ENCODE data around the gene SLC25A21. TPM values are rescaled to one million over a fixed set of nuclear protein-coding genes. Genes with fewer than 3 reads are reported as not detected.
"Not testable (repeated sequence)": the region's sequence is repeated elsewhere in the genome, so short reads cannot be mapped to it uniquely, and the experiment has no call there.

SLC25A21 gene
- total RNA-seq, 1 experiment from 2014 or later, result 2.1 TPM

DNA sequence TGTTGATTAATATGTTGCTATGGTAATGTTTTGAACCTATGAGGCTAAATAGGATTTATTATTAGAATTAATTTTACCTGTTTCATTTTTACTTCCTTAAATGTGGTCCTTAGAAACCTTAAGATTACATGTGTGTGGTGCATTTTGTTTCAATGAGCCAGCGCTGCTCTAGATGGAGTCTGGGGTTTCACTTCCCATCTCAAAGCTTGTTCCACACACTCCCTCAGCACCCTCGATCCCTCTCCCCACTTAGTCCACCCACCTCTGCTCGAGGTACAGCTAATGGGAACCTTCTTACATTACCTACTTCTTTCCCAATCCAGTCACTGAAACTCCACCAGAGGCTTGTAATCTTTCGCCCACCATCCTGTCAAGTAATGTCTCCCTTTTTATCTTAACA, 305.5 kb downstream of the SLC25A21 start:
- ATAC-seq, result no peak
- no peaks in the 10 kb centered on the region for H3K27me3 ChIP-seq (ENCODE audit: control insufficient read depth, insufficient read depth, low read length)

DNA sequence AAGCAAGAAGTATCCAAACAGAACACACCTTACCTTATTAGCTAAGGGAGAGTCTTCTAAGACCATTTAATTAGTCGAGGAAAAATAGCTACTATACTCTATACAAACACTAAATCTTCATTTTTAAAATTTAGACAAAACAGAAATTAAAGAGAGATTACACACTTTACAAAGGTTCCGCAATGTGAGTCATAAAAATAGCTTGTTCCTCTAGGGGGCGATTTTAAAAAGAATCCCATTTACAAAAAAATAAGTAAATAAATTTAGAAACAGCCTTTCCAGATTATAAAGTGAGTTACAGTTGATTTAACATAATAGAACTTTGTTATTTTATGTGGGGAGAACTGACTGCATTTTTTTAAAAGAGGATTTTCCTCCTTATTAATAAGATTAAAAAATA, 309.1 kb downstream of the SLC25A21 start:
- TF ChIP-seq, protein P1, sequence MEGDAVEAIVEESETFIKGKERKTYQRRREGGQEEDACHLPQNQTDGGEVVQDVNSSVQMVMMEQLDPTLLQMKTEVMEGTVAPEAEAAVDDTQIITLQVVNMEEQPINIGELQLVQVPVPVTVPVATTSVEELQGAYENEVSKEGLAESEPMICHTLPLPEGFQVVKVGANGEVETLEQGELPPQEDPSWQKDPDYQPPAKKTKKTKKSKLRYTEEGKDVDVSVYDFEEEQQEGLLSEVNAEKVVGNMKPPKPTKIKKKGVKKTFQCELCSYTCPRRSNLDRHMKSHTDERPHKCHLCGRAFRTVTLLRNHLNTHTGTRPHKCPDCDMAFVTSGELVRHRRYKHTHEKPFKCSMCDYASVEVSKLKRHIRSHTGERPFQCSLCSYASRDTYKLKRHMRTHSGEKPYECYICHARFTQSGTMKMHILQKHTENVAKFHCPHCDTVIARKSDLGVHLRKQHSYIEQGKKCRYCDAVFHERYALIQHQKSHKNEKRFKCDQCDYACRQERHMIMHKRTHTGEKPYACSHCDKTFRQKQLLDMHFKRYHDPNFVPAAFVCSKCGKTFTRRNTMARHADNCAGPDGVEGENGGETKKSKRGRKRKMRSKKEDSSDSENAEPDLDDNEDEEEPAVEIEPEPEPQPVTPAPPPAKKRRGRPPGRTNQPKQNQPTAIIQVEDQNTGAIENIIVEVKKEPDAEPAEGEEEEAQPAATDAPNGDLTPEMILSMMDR (IDR thresholded peaks at IDR 0.05), result 0 out of 2 replicates have a peak, but pooled peaks have one; percentile 7
- TF ChIP-seq SIN3A (IDR thresholded peaks at IDR 0.05; ENCODE audit: borderline replicate concordance, insufficient read depth, low read depth, low read length) (no peak), TCF7L2 (IDR thresholded peaks at IDR 0.05; ENCODE audit: low read depth, low read length) (no peak)
- ChIA-PET POLR2A (no interaction called here), CTCF (no interaction called here)
- no peak overlapping the region for H3K27ac ChIP-seq (ENCODE audit: low read length)
- no peaks in the 10 kb centered on the region for H3K4me1 ChIP-seq (ENCODE audit: control insufficient read depth, insufficient read depth, low read length)
- BruUV-seq (replicated peaks), result no TSS peak
- ATAC-seq (no peak), DNase-seq (ENCODE audit: low read depth, low spot score) (no peak)
- H3K4me3 ChIP-seq (ENCODE audit: low read depth in 2 of 2, low read length in 2 of 2), result no peak overlapping the region
- no peaks in the 10 kb centered on the region for H3K9me3 ChIP-seq (ENCODE audit: control insufficient read depth, insufficient read depth, low read depth, low read length)
- no peaks in the 10 kb centered on the region for H3K36me3 ChIP-seq (ENCODE audit: control insufficient read depth, insufficient read depth, low read length)
- no peaks in the 10 kb centered on the region for H3K27me3 ChIP-seq (ENCODE audit: control insufficient read depth, insufficient read depth, low read length)
- intact Hi-C loops (cut with micrococcal nuclease; ENCODE audit: unreplicated experiment) (no loop called here), in situ Hi-C loops (cut with HindIII; ENCODE audit: low pct_unique_long_range_greater_than_20kb, low sequenced_read_pairs) (no loop called here)

More for the DNA sequence above, 305.5 kb downstream of the SLC25A21 start:
- no TSS peak for BruUV-seq (replicated peaks)
- Histone ChIP-seq H3K9me3 (ENCODE audit: control insufficient read depth, insufficient read depth, low read depth, low read length) (no peaks in the 10 kb centered on the region), H3K4me3 (ENCODE audit: low read depth in 2 of 2, low read length in 2 of 2) (no peak overlapping the region), H3K27ac (ENCODE audit: low read length) (no peak overlapping the region), H3K36me3 (ENCODE audit: control insufficient read depth, insufficient read depth, low read length) (no peaks in the 10 kb centered on the region), H3K4me1 (ENCODE audit: control insufficient read depth, insufficient read depth, low read length) (no peaks in the 10 kb centered on the region)
- CTCF ChIA-PET, result no interaction called here
- no peak for DNase-seq (ENCODE audit: low read depth, low spot score)
- intact Hi-C loops (cut with micrococcal nuclease; ENCODE audit: unreplicated experiment) (no loop called here), in situ Hi-C loops (cut with HindIII; ENCODE audit: low pct_unique_long_range_greater_than_20kb, low sequenced_read_pairs) (no loop called here)
- TF ChIP-seq, protein P1 (IDR thresholded peaks at IDR 0.05), result no peak
- TF ChIP-seq TCF7L2 (IDR thresholded peaks at IDR 0.05; ENCODE audit: low read depth, low read length) (no peak), POLR2AphosphoS5 (IDR thresholded peaks at IDR 0.05; ENCODE audit: low read depth, low read length) (no peak), SIN3A (IDR thresholded peaks at IDR 0.05; ENCODE audit: borderline replicate concordance, insufficient read depth, low read depth, low read length) (no peak)
- TF ChIP-seq, protein P2, sequence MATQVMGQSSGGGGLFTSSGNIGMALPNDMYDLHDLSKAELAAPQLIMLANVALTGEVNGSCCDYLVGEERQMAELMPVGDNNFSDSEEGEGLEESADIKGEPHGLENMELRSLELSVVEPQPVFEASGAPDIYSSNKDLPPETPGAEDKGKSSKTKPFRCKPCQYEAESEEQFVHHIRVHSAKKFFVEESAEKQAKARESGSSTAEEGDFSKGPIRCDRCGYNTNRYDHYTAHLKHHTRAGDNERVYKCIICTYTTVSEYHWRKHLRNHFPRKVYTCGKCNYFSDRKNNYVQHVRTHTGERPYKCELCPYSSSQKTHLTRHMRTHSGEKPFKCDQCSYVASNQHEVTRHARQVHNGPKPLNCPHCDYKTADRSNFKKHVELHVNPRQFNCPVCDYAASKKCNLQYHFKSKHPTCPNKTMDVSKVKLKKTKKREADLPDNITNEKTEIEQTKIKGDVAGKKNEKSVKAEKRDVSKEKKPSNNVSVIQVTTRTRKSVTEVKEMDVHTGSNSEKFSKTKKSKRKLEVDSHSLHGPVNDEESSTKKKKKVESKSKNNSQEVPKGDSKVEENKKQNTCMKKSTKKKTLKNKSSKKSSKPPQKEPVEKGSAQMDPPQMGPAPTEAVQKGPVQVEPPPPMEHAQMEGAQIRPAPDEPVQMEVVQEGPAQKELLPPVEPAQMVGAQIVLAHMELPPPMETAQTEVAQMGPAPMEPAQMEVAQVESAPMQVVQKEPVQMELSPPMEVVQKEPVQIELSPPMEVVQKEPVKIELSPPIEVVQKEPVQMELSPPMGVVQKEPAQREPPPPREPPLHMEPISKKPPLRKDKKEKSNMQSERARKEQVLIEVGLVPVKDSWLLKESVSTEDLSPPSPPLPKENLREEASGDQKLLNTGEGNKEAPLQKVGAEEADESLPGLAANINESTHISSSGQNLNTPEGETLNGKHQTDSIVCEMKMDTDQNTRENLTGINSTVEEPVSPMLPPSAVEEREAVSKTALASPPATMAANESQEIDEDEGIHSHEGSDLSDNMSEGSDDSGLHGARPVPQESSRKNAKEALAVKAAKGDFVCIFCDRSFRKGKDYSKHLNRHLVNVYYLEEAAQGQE (IDR thresholded peaks at IDR 0.05; ENCODE audit: insufficient read depth in 1 of 2, low read depth in 2 of 2, low read length in 1 of 2), result no peak
- POLR2A ChIA-PET, result no interaction called here

DNA sequence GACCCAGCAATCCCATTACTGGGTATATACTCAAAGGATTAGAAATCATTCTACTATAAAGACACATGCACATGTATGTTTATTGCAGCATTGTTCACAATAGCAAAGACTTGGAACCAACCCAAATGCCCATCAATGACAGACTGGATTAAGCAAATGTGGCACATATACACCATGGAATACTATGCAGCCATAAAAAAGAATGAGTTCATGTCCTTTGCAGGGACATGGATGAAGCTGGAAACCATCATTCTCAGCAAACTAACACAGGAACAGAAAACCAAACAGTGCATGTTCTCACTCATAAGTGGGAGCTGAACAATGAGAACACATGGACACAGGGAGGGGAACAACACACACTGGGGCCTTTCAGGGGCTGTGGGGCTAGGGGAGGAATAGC, 310.2 kb downstream of the SLC25A21 start:
- H3K27me3 ChIP-seq (ENCODE audit: control insufficient read depth, insufficient read depth, low read length); H3K36me3 ChIP-seq (ENCODE audit: control insufficient read depth, insufficient read depth, low read length); ATAC-seq; H3K4me3 ChIP-seq (ENCODE audit: low read depth in 2 of 2, low read length in 2 of 2); H3K9me3 ChIP-seq (ENCODE audit: control insufficient read depth, insufficient read depth, low read depth, low read length); POLR2A ChIA-PET; H3K4me1 ChIP-seq (ENCODE audit: control insufficient read depth, insufficient read depth, low read length); H3K27ac ChIP-seq (ENCODE audit: low read length); in situ Hi-C loops (cut with HindIII; ENCODE audit: low pct_unique_long_range_greater_than_20kb, low sequenced_read_pairs); BruUV-seq (replicated peaks); CTCF ChIA-PET; DNase-seq (ENCODE audit: low read depth, low spot score); intact Hi-C loops (cut with micrococcal nuclease; ENCODE audit: unreplicated experiment): not testable (repeated sequence)
